K562 treated with DMSO at 1 percent for 48 hours (cell line): Measurements from ENCODE around the gene KRT81. TPM values are rescaled to one million over a fixed set of nuclear protein-coding genes. Genes with fewer than 3 reads are reported as not detected.

ENCODE experiments used
- total RNA-seq: library from RNA; unstranded; fragments of 300-600 nt; gene quantifications from 2 replicates; pipeline ENCODE4 v1.2.3, GENCODE V29; 2022; ENCODE audit warnings: low replicate concordance; ENCODE audit errors: extremely low read depth

Gene KRT81
- total RNA-seq, result not detected in 2 replicates

GRCh38 chr12:52291267-52291935 is at the start of gene KRT81:
TSS of gene KRT81 (minus strand) at chr12:52291534. CDS start at chr12:52291465, 69 bp downstream.

GRCh38 chr12:52320784-52321400 is 29.6 kb upstream of the KRT81 start, which contains the start of gene KRT83:
TSS of gene KRT83 (minus strand) at chr12:52321398. CDS start at chr12:52321335, 63 bp downstream.

DNA sequence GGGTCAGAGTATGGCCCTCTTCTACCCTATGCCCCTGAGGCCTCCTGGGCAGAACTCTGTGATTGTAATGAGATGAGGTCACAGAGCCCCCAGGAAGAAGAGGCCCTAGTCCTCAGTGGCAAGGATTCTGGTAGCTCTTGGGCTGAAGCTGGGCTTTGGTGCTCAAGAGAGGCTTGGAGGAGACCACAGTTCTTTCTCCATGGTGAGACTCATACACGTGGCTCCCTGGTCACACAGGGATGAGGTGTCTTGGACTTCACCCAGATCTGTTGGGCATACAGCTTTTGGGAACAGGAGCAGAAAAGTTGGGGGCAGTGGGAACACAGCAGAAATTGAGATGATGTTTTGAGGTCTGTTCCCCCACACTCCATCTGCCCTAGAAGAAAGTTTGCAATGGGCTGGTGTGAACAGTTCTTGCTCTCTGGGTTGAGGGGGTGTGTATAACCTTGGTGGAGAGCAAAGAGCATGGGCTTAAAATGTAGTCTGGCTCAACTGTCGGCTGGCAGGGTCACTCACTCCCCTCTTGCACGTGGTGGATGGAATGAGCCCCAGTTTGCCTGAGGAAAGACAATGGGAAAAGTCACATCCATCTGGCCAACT is 16.7 kb downstream of the KRT81 start, which contains the start of gene KRT86:
KRT86 (plus strand) TSS at position 125 of the 600 bp plus-strand sequence. CDS start 27,272 bp downstream, outside the sequence.

Other genes with a start within 250 kb of the KRT81 start
- gene NR4A1, start 240.1 kb downstream of the KRT81 start, total RNA-seq, result not detected in 2 replicates
- gene ATG101, start 221.6 kb downstream of the KRT81 start, total RNA-seq, result not detected in 2 replicates
- gene SMIM41, start 211.8 kb downstream of the KRT81 start, total RNA-seq, result not detected in 2 replicates
- gene KRT80, start 99.5 kb downstream of the KRT81 start, total RNA-seq, result not detected in 2 replicates
- not detected in 2 replicates for gene KRT7, start 58.3 kb downstream of the KRT81 start, total RNA-seq
- not detected in 2 replicates for gene KRT86, start 16.9 kb downstream of the KRT81 start, total RNA-seq
- not detected in 2 replicates for gene KRT83, start 29.9 kb upstream of the KRT81 start, total RNA-seq
- gene KRT85, start 75.9 kb upstream of the KRT81 start, total RNA-seq, result not detected in 2 replicates
- not detected in 2 replicates for gene KRT84, start 94.1 kb upstream of the KRT81 start, total RNA-seq
- gene KRT82, start 114.8 kb upstream of the KRT81 start, total RNA-seq, result not detected in 2 replicates
- not detected in 2 replicates for gene KRT75, start 142.8 kb upstream of the KRT81 start, total RNA-seq
- gene KRT6B, start 160.6 kb upstream of the KRT81 start, total RNA-seq, result not detected in 2 replicates
- not detected in 2 replicates for gene KRT6C, start 182.3 kb upstream of the KRT81 start, total RNA-seq
- gene KRT6A, start 201.7 kb upstream of the KRT81 start, total RNA-seq, result not detected in 2 replicates
- not detected in 2 replicates for gene KRT5, start 228.9 kb upstream of the KRT81 start, total RNA-seq